ENCODE measurements around the gene BMP5.

Gene BMP5

GRCh38 chr6:55794136-55794812 lies 81.1 kb downstream of the BMP5 start:
- Histone ChIP-seq H3K9ac (ENCODE audit: low read length) (no peak overlapping the region), H3K4me2 (ENCODE audit: low read depth, low read length, poor library complexity, severe bottlenecking) (no peak overlapping the region), H3K27me3 (ENCODE audit: low read length) (peaks cover 5% of the 10 kb centered on the region; the same call in 1 of the 2 replicates), H3F3A (ENCODE audit: insufficient read depth) (no peaks in the 10 kb centered on the region), H3K27ac (ENCODE audit: low read depth, low read length) (no peak overlapping the region), H3K9me2 (replicated peaks; ENCODE audit: insufficient read depth, low read length) (no peaks in the 10 kb centered on the region), H3K4me3 (ENCODE audit: insufficient read depth, low read length, poor library complexity, severe bottlenecking) (no peak overlapping the region), H4K20me1 (ENCODE audit: low read depth, low read length) (0 out of 2 replicates have a peak, but pooled peaks cover under 1% of the 10 kb centered on the region), H3K9me3 (ENCODE audit: insufficient read depth, low read length) (no peaks in the 10 kb centered on the region), H2AFZ (ENCODE audit: low read depth, low read length, severe bottlenecking) (no peak overlapping the region), H3K36me3 (ENCODE audit: low read length) (no peaks in the 10 kb centered on the region), H3K79me2 (ENCODE audit: insufficient read depth, low read length) (no peaks in the 10 kb centered on the region)
- TF ChIP-seq CTCF (IDR thresholded peaks at IDR 0.05; ENCODE audit: insufficient read depth, low read length, poor library complexity, severe bottlenecking) (no peak), EZH2phosphoT487 (conservative IDR thresholded peaks at IDR 0.05; ENCODE audit: low read length) (no peak)

- Histone ChIP-seq H3K36me3 (ENCODE audit: low read length) (no peaks in the 10 kb centered on the region), H3F3A (ENCODE audit: insufficient read depth) (no peaks in the 10 kb centered on the region), H3K79me2 (ENCODE audit: insufficient read depth, low read length) (no peaks in the 10 kb centered on the region), H4K20me1 (ENCODE audit: low read depth, low read length) (0 out of 2 replicates have a peak, but pooled peaks cover 3% of the 10 kb centered on the region), H3K9me2 (replicated peaks; ENCODE audit: insufficient read depth, low read length) (no peaks in the 10 kb centered on the region), H3K4me3 (ENCODE audit: insufficient read depth, low read length, poor library complexity, severe bottlenecking) (no peak overlapping the region), H3K4me2 (ENCODE audit: low read depth, low read length, poor library complexity, severe bottlenecking) (no peak overlapping the region), H3K27ac (ENCODE audit: low read depth, low read length) (no peak overlapping the region), H2AFZ (ENCODE audit: low read depth, low read length, severe bottlenecking) (no peak overlapping the region), H3K9me3 (ENCODE audit: insufficient read depth, low read length) (no peaks in the 10 kb centered on the region), H3K27me3 (ENCODE audit: low read length) (no peaks in the 10 kb centered on the region), H3K9ac (ENCODE audit: low read length) (no peak overlapping the region)
- TF ChIP-seq EZH2phosphoT487 (conservative IDR thresholded peaks at IDR 0.05; ENCODE audit: low read length) (no peak), CTCF (IDR thresholded peaks at IDR 0.05; ENCODE audit: insufficient read depth, low read length, poor library complexity, severe bottlenecking) (no peak)
Measured at GRCh38 chr6:55785273-55785672, 90.1 kb downstream of the BMP5 start.

DNA sequence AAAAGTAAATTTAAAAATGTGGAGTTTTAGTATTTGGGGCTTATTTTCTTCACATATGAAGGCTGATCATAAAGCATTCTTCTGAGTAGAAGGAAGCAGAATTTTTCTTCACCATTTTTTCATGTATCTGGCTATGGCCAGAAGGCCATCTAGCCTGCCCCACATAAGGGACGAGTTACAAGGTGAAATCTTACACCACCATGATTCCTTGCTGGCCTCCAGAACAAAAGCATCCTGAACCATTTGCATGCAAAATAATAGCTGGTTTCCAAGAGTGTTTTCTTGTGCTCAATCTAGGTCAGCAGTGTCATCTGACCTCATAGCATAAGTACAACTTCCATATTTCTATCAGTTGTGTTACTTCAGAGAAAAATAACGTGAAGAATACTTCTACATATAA lies 93.1 kb downstream of the BMP5 start:
- no peaks in the 10 kb centered on the region for H4K20me1 ChIP-seq (ENCODE audit: low read depth, low read length)
- H3K79me2 ChIP-seq (ENCODE audit: insufficient read depth, low read length) = no peaks in the 10 kb centered on the region
- no peaks in the 10 kb centered on the region for H3K27me3 ChIP-seq (ENCODE audit: low read length)
- H2AFZ ChIP-seq (ENCODE audit: low read depth, low read length, severe bottlenecking) = no peak overlapping the region
- no peak overlapping the region for H3K27ac ChIP-seq (ENCODE audit: low read depth, low read length)
- no peaks in the 10 kb centered on the region for H3K9me2 ChIP-seq (replicated peaks; ENCODE audit: insufficient read depth, low read length)
- no peak overlapping the region for H3K4me3 ChIP-seq (ENCODE audit: insufficient read depth, low read length, poor library complexity, severe bottlenecking)
- H3K9me3 ChIP-seq (ENCODE audit: insufficient read depth, low read length) = no peaks in the 10 kb centered on the region
- H3K9ac ChIP-seq (ENCODE audit: low read length) = no peak overlapping the region
- H3K36me3 ChIP-seq (ENCODE audit: low read length) = no peaks in the 10 kb centered on the region
- no peak overlapping the region for H3K4me2 ChIP-seq (ENCODE audit: low read depth, low read length, poor library complexity, severe bottlenecking)
- no peaks in the 10 kb centered on the region for H3F3A ChIP-seq (ENCODE audit: insufficient read depth)
- TF ChIP-seq CTCF (IDR thresholded peaks at IDR 0.05; ENCODE audit: insufficient read depth, low read length, poor library complexity, severe bottlenecking) = no peak
- no peak for TF ChIP-seq EZH2phosphoT487 (conservative IDR thresholded peaks at IDR 0.05; ENCODE audit: low read length)
